GM12873 (cell line): ENCODE measurements around the gene NHERF1.

Experiments used
- CTCF ChIP-seq: IDR thresholded peaks from 2 replicates; pipeline ENCODE4 v1.5.1; 2012; ENCODE audit warnings: low read depth, mild to moderate bottlenecking, moderate library complexity, low read length, control low read depth; ENCODE audit not compliant: insufficient read depth; ENCODE audit errors: missing control alignments

Gene NHERF1

GRCh38 chr17:74799097-74799496 lies 50.7 kb downstream of the NHERF1 start:
- TF ChIP-seq CTCF = no peak

- TF ChIP-seq CTCF = no peak
Measured at GRCh38 chr17:74800531-74800930, 52.1 kb downstream of the NHERF1 start.

- no peak for TF ChIP-seq CTCF
Measured at GRCh38 chr17:74801896-74802295, 53.5 kb downstream of the NHERF1 start.

- TF ChIP-seq CTCF = no peak
Measured at GRCh38 chr17:74803388-74803930, 55.0 kb downstream of the NHERF1 start.

GRCh38 chr17:74803971-74804370 lies 55.5 kb downstream of the NHERF1 start:
- TF ChIP-seq CTCF = no peak

- no peak for TF ChIP-seq CTCF
Measured at GRCh38 chr17:74804683-74805082, 56.3 kb downstream of the NHERF1 start.

GRCh38 chr17:74805591-74805991 lies 57.2 kb downstream of the NHERF1 start:
- TF ChIP-seq CTCF = no peak

- TF ChIP-seq CTCF = no peak
Measured at GRCh38 chr17:74806334-74806733, 57.9 kb downstream of the NHERF1 start.
